BLaER1 treated with 17β-estradiol and CSF1 and Interleukin-3, amounts not matched to agents 10 nM and 100 nM (cell line): ENCODE results near the gene MASP2.
A peak's percentile ranks its signal among the peaks of the same experiment; 100 is the strongest.

Source experiments
- H3K27ac ChIP-seq, 11 experiments: shearing (Covaris generic); formaldehyde crosslinking; 2 replicates each; pipeline ENCODE4 v1.8.1; 2022
- H3K27me3 ChIP-seq, 11 experiments: shearing (Covaris generic); formaldehyde crosslinking; 2 replicates each; pipeline ENCODE4 v1.8.1; 2022
- H3K36me3 ChIP-seq, 11 experiments: shearing (Covaris generic); formaldehyde crosslinking; 2 replicates each; pipeline ENCODE4 v1.8.1; 2022
- H3K4me1 ChIP-seq, 10 experiments: shearing (Covaris generic); formaldehyde crosslinking; 2 replicates each; pipeline ENCODE4 v1.8.1; 2022
- H3K4me2 ChIP-seq, 11 experiments: shearing (Covaris generic); formaldehyde crosslinking; 2 replicates each; pipeline ENCODE4 v1.8.1; 2022
- H3K4me3 ChIP-seq, 10 experiments: shearing (Covaris generic); formaldehyde crosslinking; 2 replicates each; pipeline ENCODE4 v1.8.1; 2022
- H3K9ac ChIP-seq, 11 experiments: shearing (Covaris generic); formaldehyde crosslinking; 2 replicates each; pipeline ENCODE4 v1.8.1; 2022
- H3K9me3 ChIP-seq, 11 experiments: shearing (Covaris generic); formaldehyde crosslinking; replicated peaks in 1 of 11; 2 replicates each; pipeline ENCODE4 v1.8.1; 2022
- H4K20me1 ChIP-seq, 11 experiments: shearing (Covaris generic); formaldehyde crosslinking; 2 replicates each; pipeline ENCODE4 v1.8.1; 2022
- Cebpa-rat ChIP-seq, 11 experiments: shearing (Covaris generic); IDR thresholded peaks; 2 replicates each; pipeline ENCODE4 v1.8.1; 2022

Gene MASP2

DNA sequence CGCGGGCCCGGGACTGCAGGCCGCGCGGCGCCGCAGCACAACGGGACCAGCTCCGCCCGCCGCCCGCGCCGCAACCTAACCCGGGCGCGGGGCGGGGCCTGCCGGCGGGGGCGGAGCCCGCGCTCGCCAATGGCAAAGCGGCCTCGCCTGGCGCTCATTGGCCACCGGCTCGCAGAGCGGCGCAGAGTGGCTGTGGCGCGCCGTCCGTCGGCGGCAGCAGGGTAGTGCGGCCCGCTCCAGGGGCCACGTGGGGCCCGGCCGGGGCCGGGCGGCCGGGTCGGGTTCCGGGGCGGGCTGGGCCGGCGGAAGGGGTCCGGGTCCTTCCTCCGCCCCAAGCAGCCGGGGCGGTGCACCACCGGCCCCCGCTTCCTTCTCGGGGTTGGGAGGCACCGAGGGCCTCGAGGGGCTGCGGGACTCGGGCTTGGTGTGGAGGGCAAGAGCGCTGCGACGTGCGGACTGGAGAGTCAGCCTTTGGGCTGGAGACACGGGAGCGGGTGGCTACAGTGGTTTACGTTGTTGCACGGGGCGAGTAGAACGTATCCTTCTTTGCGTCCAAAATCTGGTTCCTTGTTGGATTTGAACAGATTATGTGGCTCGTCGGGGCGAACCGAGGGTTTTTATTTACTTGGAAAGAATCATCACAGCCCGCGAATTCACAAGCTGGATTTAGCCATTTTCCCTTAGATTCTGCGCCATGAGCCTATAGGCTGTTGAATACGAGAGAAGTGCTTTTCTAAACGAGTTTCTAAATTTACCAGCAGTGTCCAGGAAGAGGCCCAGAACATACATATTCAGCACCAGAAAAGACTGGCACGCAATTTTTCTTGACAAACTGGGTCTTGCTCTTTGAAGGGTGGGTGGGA is 13.2 kb upstream of the MASP2 start, which contains the start of gene SRM:
Gene SRM, minus strand, starts transcription at position 51 of the 863 bp plus-strand sequence. CDS start 75 bp downstream, outside the sequence.
- Histone ChIP-seq H3K4me3 (peak within 1 kb of the TSS; percentile 76 to 100 (median 98)), H4K20me1 (peaks cover 0 to 42% (median 27%) of the 10 kb centered on the region in 11 experiments; a peak in 17 of 22 replicates), H3K27ac (peak within 1 kb of the TSS; percentile 22 to 96 (median 89); a peak in 21 of 22 replicates), H3K9ac (peak within 1 kb of the TSS; percentile 83 to 99 (median 93)), H3K4me1 (peaks cover 22 to 34% (median 29%) of the 10 kb centered on the region in 10 experiments), H3K4me2 (peak within 1 kb of the TSS; percentile 90 to 99 (median 97)), H3K27me3 (no peaks in the 10 kb centered on the region), H3K9me3 (peaks cover 0 to 4% (median 3%) of the 10 kb centered on the region in 11 experiments; a peak in 6 of 22 replicates), H3K36me3 (peaks cover 27 to 79% (median 64%) of the 10 kb centered on the region in 11 experiments)
- no peak for TF ChIP-seq Cebpa-rat (IDR thresholded peaks at IDR 0.05)

DNA sequence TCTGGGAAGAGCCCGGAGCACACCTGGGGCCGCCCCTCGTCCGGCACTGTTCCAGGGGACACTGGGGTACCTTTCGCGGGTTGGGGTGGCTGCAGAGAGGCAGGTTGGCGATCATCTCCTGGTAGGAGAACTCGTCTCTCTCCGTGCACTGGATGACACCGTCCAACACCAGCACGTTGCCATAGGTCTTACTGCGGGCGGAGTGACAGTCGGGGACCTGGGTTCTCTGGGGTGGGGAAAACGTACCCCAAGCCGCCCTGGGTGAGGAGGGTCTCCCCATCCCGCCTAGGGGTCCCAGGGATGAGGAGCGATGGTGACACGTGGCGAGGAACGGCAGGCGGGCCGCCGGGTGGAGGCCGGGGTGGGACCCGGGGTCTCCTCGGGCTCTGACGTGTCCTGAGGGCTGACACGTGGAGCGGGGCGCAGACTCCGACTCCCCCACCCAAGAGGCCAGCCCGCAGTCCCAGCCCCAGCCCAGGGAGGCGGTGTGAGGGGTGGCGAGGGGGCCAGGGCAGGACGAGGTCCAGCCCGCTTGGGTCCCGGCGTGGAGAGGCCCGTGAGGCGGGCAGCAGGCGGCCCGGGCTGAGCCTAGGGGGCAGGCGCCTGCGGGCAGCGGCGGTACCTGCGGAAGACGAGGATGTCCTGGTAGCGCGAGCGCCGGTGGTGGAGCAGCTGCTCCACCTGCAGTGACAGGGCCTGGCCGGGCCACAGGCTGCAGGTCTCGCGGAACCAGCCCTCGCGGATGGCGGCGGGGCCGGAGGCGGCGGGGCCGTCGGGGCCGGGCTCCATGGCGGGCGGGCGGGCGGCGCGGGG is 12.3 kb upstream of the MASP2 start:
- H3K27me3 ChIP-seq = no peaks in the 10 kb centered on the region
- peaks cover 0 to 50% (median 32%) of the 10 kb centered on the region in 11 experiments; a peak in 17 of 22 replicates for H4K20me1 ChIP-seq
- peaks cover 22 to 37% (median 29%) of the 10 kb centered on the region in 10 experiments for H3K4me1 ChIP-seq
- H3K36me3 ChIP-seq = peaks cover 22 to 79% (median 64%) of the 10 kb centered on the region in 11 experiments; a peak in 21 of 22 replicates
- H3K4me2 ChIP-seq = peak overlapping the region; percentile 90 to 99 (median 96)
- peak overlapping the region; percentile 76 to 100 (median 98) for H3K4me3 ChIP-seq
- H3K27ac ChIP-seq = peak overlapping the region; percentile 13 to 96 (median 89); a peak in 21 of 22 replicates
- TF ChIP-seq Cebpa-rat (IDR thresholded peaks at IDR 0.05) = no peak
- H3K9ac ChIP-seq = peak overlapping the region; percentile 83 to 99 (median 93)
- no peaks in the 10 kb centered on the region for H3K9me3 ChIP-seq

DNA sequence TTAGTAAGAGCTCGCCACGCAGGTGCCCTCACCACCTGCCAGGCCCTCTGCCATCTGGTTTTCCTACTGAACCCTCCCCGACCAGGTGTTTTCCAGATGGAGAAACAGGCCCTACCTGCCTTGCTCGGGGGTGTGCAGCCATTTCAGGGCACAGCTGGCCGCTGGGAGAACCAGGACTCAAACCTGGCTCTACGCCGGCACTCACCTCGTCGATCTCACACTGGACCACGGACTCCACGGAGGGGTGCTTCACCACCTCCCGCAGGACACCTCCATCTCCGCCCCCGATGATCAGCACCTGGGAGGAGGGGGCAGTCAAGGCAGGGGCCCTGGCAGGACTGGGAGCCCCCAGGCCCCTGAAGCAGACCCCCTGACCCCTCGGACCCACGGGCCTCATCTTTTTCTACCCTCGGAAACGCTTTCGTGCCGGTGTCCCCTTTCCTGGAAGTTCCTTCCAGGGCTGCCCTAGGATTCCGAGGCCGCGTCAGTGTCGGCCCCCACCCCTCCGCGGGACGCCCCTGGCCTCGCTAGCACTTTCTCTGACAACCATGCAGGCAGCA is 11.6 kb upstream of the MASP2 start:
- H3K4me3 ChIP-seq = peak overlapping the region; percentile 76 to 100 (median 98)
- no peak for TF ChIP-seq Cebpa-rat (IDR thresholded peaks at IDR 0.05)
- H3K27me3 ChIP-seq = no peaks in the 10 kb centered on the region
- peaks cover 0 to 57% (median 39%) of the 10 kb centered on the region in 11 experiments; a peak in 18 of 22 replicates for H4K20me1 ChIP-seq
- H3K27ac ChIP-seq = peak overlapping the region; percentile 13 to 96 (median 89); a peak in 19 of 22 replicates
- H3K4me2 ChIP-seq = peak overlapping the region; percentile 90 to 99 (median 96)
- peaks cover 22 to 42% (median 30%) of the 10 kb centered on the region in 10 experiments for H3K4me1 ChIP-seq
- H3K9ac ChIP-seq = peak overlapping the region; percentile 83 to 99 (median 93)
- peaks cover 20 to 76% (median 64%) of the 10 kb centered on the region in 11 experiments; a peak in 21 of 22 replicates for H3K36me3 ChIP-seq
- H3K9me3 ChIP-seq = no peaks in the 10 kb centered on the region

DNA sequence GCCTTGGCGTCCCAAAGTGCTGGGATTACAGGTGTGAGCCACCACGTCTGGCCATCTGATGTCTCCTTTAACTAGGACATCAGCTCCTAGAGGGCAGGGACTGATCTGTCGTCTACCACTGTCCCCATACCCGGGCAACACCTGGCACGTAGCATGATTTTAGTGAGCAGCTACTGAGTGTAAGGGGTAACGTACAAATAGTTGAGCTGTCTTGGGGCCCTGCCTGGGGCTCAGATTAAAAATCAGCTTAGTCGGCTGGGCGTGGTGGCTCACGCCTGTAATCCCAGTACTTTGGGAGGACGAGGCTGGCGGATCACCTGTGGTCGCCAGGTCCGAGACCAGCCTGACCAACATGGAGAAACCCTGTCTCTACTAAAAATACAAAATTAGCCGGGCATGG is 11.0 kb upstream of the MASP2 start:
- Histone ChIP-seq H4K20me1 (peaks cover 0 to 64% (median 46%) of the 10 kb centered on the region in 11 experiments; a peak in 18 of 22 replicates), H3K36me3 (peaks cover 15 to 76% (median 60%) of the 10 kb centered on the region in 11 experiments; a peak in 21 of 22 replicates), H3K4me1 (peaks cover 22 to 49% (median 36%) of the 10 kb centered on the region in 10 experiments), H3K9ac (peak overlapping the region; percentile 21 to 99 (median 93); a peak in 16 of 22 replicates), H3K4me2 (peak overlapping the region in 10 of 11 experiments; percentile 90 to 99 (median 96); a peak in 19 of 22 replicates), H3K9me3 (no peaks in the 10 kb centered on the region), H3K27me3 (no peaks in the 10 kb centered on the region), H3K4me3 (peak overlapping the region in 8 of 10 experiments; percentile 90 to 100 (median 100); a peak in 13 of 20 replicates), H3K27ac (0 out of 22 replicates have a peak overlapping the region, but pooled peaks of 1 of the 11 experiments have one; percentile 93)
- TF ChIP-seq Cebpa-rat (IDR thresholded peaks at IDR 0.05) = no peak

DNA sequence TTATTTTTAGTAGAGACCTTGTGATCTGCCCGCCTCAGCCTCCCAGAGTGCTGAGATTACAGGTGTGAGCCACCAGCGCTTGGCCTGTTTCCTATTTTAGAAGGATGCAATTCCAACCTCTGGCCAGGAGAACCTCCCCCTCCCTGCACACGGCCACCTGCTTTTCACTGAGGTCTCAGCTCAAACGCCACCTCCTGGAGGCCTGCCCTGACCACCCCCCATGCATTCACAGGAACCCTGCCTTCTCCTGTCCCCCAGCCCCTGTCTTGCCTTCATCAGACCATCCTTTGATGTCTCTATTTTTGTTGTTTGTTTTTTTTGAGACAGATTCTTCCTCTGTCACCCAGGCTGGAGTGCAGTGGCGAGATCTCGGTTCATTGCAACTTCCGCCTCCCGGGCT is 10.4 kb upstream of the MASP2 start:
- H3K9me3 ChIP-seq = no peaks in the 10 kb centered on the region
- H3K4me3 ChIP-seq = no peak overlapping the region
- H3K36me3 ChIP-seq = peaks cover 15 to 71% (median 57%) of the 10 kb centered on the region in 11 experiments; a peak in 21 of 22 replicates
- H3K27me3 ChIP-seq = no peaks in the 10 kb centered on the region
- H3K4me1 ChIP-seq = peaks cover 22 to 54% (median 41%) of the 10 kb centered on the region in 10 experiments
- peak overlapping the region in 8 of 11 experiments; percentile 21 to 99 (median 91); a peak in 8 of 22 replicates for H3K9ac ChIP-seq
- peaks cover 0 to 69% (median 51%) of the 10 kb centered on the region in 11 experiments; a peak in 18 of 22 replicates for H4K20me1 ChIP-seq
- no peak for TF ChIP-seq Cebpa-rat (IDR thresholded peaks at IDR 0.05)
- peak overlapping the region in 7 of 11 experiments; percentile 90 to 99 (median 97); a peak in 4 of 22 replicates for H3K4me2 ChIP-seq
- no peak overlapping the region for H3K27ac ChIP-seq

DNA sequence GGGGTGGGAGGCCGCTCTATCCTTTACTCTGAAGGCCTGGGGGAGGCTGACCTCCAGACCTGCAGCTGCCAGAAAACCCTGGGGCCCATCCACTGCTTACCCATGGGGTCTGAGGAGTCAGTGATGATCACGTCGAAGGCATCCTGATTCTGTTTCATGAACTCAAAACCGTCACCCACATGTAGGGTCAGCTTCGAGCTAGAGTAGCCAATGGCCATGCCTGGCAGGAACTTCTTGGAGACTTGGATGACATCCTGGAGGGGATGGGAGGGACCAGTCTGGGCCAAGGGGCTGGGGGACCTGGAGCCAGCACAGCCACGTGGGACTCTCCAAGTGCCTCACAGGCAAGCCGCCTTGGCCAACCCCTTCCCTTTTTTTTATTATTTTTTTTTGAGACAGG is 9.5 kb upstream of the MASP2 start:
- Histone ChIP-seq H3K4me1 (peaks cover 20 to 58% (median 46%) of the 10 kb centered on the region in 10 experiments), H4K20me1 (peaks cover 0 to 78% (median 56%) of the 10 kb centered on the region in 11 experiments; a peak in 18 of 22 replicates), H3K9ac (peak overlapping the region in 4 of 11 experiments; percentile 10 to 88 (median 26); a peak in 3 of 22 replicates), H3K27me3 (no peaks in the 10 kb centered on the region), H3K27ac (no peak overlapping the region), H3K9me3 (no peaks in the 10 kb centered on the region), H3K36me3 (peaks cover 15 to 63% (median 52%) of the 10 kb centered on the region in 11 experiments; a peak in 21 of 22 replicates), H3K4me3 (no peak overlapping the region), H3K4me2 (no peak overlapping the region)
- no peak for TF ChIP-seq Cebpa-rat (IDR thresholded peaks at IDR 0.05)

DNA sequence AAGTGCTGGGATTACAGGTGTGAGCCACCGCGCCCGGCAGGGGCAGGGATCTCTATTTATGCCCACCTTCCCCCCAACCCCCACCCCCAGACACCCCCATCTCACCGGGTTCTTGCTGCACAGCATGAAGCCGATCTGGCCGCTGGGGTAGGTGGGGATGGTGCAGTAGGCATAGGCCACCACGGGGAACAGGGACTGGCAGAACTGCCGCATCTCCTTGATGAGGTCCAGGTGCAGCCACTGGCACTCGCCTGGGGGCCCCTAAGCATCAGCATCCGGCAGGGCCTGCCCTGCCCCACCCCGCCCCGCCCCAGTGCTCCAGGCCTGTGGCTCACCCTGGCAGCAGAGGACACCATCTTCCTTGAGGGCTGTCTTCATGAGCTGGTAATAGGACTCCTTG is 8.6 kb upstream of the MASP2 start:
- peaks cover 15 to 60% (median 50%) of the 10 kb centered on the region in 11 experiments; a peak in 21 of 22 replicates for H3K36me3 ChIP-seq

More for the DNA sequence above, 8.6 kb upstream of the MASP2 start:
- Histone ChIP-seq H3K4me2 (no peak overlapping the region), H4K20me1 (peaks cover 0 to 79% (median 56%) of the 10 kb centered on the region in 11 experiments; a peak in 18 of 22 replicates), H3K4me3 (no peak overlapping the region), H3K27ac (no peak overlapping the region), H3K4me1 (peaks cover 11 to 50% (median 39%) of the 10 kb centered on the region in 10 experiments), H3K27me3 (no peaks in the 10 kb centered on the region), H3K9ac (no peak overlapping the region), H3K9me3 (no peaks in the 10 kb centered on the region)
- no peak for TF ChIP-seq Cebpa-rat (IDR thresholded peaks at IDR 0.05)
